OCI-LY1 (cell line): ENCODE measurements around the gene TPO.

Experiments
- CTCF ChIP-seq: fragments of 200-600 bp; sonication (generic), shearing (Covaris generic); IDR thresholded peaks from 2 replicates; pipeline ENCODE4 v1.5.1; 2017; ENCODE audit warnings: mild to moderate bottlenecking, antibody characterized with exemption, low read length, moderate library complexity, mixed read lengths
- EZH2 ChIP-seq: fragments of 200-600 bp; sonication (generic), shearing (Covaris generic); IDR thresholded peaks from 2 replicates; pipeline ENCODE4 v1.8.0; 2017; ENCODE audit warnings: borderline replicate concordance, mixed run types, mild to moderate bottlenecking, antibody characterized with exemption, low read length, moderate library complexity, mixed read lengths

- TF ChIP-seq CTCF (no peak), EZH2 (no peak)
Observed at GRCh38 chr2:1418566-1418965, 5.3 kb downstream of the TPO start.
